GM19025 (cell line): Measurements from ENCODE around the gene COX14.
"Not testable (repeated sequence)": the region's sequence is repeated elsewhere in the genome, so short reads cannot be mapped to it uniquely, and the experiment has no call there.

Source experiments
- ATAC-seq: cut with Tn5 transposase; IDR thresholded peaks from one replicate; pipeline ENCODE4 v1.9.1; 2021; ENCODE audit warnings: mild to moderate bottlenecking, low read depth, moderate library complexity; ENCODE audit not compliant: unreplicated experiment

Gene COX14

DNA sequence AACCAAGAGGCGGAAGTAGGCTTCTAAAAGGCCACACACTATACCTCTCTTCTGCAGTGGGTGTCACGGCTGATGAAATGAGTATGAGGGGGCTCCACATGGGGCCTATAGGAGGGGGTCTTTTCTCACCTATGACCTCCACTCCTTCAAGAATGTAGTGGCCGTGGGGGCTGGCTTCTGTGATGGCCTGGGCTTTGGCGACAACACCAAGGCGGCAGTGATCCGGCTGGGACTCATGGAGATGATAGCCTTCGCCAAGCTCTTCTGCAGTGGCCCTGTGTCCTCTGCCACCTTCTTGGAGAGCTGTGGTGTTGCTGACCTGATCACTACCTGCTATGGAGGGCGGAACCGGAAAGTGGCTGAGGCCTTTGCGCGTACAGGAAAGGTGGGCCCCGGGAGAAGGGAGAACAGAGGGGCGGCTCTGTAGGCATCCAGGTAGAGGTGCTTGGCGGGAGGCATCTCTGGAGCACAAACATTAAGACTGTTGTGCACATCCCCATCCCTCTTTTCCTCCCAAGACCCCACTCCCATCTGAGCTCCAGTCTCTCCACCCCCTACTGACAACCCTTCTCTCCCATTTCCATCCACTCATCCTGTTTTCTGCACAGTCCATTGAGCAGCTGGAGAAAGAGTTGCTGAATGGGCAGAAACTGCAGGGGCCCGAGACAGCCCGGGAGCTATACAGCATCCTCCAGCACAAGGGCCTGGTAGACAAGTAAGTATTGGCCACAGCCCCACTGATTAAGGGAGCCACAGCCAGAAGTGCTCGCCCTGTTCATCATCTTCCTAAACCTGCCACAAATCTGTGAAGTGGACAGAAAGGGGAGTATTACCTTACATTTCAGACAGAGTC is 4.4 kb upstream of the COX14 start:
- no peak for ATAC-seq

DNA sequence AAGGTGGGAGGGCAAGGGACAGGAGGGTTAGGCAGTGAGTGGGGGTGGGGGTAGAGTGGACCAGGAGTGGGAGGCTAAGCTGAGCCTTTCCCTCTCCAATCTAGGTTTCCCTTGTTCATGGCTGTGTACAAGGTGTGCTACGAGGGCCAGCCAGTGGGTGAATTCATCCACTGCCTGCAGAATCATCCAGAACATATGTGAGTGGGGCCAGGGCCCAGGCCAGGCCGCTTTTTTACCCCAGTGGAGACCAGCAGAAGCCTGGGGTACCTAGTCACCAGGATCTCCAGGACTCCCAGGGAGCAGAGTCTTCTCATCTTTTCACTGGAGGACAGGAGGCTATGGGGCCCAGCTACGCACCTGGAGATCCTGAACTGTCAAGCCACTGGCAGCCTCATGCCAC is 2.7 kb upstream of the COX14 start:
- ATAC-seq: no peak

DNA sequence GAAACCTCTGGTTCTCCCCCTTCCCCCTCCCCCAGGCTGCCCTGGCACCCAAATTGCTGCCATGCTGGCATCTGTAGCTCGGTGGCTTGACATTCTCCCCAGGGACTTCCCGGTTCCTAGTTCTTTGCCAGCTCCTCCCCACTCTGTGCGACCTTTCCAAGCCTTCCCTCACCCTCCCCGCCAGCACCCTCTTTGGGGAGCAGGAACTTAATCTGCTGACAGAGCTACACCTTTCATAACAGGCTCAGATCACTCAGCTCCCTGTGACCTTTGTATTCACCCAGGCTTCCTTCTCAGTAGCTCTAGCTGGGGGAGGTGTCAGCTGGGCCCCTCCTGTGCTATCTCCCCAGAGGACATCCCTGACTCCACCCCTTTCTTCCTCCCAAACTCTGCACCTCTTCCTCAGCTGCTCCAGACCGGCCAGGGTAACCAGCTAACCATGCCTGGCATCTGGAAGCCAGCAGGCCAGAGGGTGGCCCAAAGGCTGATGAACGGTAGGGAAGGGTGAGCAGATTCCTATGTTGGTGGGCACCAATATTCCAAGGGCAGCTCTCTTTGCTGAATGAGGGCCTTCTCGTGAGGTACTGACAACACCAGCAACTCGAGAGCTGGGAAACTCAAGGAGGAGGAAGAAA is 1.8 kb upstream of the COX14 start:
- ATAC-seq: no peak

DNA sequence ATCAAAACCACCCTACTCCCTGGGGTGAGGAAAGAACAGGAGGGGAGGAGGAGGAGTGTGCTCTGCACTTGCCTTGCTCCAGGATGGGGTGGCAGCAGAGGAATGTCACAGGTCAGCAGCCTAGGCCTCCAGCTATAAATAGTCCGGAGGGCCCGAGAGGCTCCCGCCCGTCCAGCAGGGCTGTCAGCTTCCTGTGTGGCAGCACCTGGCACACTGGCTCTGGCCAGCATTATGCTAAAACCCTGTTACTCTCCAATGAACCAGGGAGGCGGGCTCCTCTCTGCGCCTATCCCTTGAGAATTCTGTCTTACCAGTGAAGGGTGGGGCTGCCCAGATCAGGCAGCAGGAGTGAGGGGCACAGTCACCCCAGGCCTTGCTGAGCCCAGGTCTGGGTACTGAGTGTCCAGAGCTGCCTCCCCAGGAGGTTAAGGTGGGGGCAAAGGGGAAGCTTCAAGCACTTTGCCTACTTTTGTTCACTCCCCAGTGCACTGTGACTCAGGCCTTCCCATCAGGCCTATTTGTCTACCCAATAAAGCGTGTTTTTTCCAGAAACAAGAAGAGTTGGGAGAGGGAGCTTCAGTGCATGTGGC is 1.2 kb upstream of the COX14 start:
- ATAC-seq: no peak

DNA sequence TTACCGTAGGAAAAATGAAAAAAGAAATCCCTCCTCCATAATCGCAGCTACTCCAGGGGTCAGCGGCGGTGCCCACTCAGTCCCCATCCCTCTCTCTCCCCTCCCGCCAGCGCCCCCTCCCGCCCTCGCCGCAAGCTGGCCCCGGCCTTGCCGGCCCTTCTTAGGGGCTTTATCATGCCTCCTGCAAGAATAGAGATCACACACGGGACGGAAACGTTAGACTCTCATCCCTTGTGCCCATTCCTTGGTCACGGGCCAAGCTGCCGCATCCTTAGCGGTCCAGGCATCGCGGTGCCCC is 692 bp upstream of the COX14 start:
- ATAC-seq: no peak

DNA sequence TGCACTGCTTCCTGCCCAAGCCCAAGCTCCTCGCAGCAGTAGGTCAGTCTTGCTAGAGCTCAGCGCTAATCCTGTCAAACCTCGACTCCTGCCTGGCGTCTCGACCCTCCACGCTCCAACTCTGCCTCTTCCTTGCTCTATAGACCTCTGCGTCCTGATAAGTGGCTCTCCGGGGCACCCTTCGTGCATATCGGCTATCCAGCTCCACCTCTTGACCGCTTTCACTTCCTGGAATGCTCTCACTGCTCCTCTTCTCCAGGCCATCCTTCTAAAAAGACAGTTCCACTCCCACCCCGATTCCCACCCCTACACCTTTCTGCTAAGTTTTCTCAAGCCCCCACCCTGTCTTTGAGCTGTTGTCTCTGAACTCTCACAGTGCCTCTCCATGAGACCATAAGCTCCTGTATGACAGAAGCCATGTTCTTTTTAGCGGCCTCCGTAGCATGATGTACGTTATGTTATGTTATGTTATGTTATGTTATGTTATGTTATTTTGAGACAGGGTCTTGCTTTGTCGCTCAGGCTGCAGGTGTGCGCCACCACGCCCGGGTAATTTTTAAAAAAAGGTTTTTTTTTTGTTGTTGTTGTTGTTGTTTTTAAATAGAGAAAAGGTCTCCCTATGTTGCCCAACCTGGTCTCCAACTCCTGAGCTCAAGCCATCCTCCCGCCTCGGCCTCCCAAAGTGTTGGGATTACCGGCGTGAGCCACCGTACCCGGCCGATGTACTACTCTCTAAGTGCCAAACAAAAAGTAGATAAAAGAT is 601 bp downstream of the COX14 start:
- ATAC-seq: no peak

DNA sequence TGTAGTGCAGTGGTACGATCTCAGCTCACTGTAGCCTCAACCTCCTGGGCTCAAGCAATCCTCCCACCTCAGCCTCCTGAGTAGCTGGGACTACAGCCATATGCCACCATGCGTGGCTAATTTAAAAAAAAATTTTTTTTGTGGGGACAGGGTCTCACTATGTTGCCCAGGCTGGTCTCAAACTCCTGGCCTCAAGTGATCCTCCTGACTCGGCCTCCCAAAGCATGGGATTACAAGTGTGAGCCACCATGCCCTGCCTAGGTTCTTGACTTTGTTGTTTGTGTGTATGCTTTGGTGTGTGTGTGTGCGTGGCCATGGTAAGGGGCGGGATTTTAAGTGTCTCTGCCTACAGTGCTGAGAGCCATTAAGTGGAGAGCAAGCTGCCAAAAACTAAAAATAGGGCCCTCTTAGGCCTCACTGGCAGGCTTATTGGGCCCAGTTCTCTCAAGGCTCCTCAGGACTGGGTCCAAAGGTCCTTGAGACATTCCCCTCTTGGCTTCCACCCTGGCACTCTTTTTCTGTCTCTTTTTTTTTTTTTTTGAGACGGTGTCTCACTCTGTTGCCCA is 5.1 kb downstream of the COX14 start:
- no peak for ATAC-seq

DNA sequence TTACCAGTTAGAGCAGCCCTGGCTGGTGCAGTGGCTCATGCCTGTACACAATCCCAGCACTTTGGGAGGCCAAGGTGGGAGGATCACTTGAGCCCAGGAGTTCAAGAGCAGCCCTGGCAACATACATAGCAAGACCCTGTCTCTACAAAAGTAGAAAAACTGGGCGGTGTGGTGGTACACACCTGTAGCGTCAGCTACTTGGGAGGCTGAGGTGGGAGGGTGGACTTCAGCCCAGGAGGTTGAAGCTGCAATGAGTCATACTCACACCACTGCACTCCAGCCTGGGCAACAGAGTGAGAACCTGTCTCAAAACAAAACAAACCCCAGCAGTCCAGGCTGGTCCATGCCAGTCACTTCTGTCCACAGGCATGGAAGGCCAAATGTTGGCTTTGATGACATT is 7.4 kb downstream of the COX14 start:
- no peak for ATAC-seq

DNA sequence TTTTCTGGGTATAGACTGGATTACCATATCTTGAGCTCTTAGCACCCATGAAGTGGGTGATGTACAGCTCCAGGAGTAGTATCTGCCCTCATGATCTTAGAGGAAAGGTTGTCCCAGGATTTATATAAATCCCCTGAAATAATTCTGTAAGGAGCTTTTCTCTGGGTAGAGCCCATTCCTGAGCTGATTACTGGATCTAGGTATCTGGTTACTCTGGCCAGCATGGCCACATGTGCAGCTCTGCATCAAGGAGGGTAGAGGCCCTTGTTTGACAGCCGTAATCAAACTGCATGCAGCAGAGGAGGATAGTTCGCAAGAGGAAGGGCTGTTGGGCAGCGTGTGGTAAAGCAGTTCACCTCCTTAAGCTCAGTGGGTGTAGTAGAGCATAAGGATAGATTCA is 8.5 kb downstream of the COX14 start:
- no peak for ATAC-seq

DNA sequence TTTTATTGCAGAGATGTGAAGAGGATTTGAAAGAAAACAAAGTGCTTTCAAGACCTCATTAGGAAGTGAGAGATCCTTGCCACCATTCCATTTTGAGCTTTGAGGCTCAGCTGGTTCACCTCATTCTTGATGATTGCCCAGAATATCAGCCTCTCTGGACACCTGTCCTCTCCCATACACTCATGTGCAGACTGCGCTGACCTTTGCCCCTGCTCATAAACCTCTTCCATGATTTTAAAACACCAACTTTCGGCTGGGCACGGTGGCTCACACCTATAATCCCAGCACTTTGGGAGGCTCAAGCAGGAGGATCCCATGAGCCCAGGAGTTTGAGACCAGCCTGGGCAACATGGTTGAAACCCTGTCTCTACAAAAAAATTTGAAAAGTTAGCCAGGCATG is 8.9 kb downstream of the COX14 start:
- no peak for ATAC-seq

DNA sequence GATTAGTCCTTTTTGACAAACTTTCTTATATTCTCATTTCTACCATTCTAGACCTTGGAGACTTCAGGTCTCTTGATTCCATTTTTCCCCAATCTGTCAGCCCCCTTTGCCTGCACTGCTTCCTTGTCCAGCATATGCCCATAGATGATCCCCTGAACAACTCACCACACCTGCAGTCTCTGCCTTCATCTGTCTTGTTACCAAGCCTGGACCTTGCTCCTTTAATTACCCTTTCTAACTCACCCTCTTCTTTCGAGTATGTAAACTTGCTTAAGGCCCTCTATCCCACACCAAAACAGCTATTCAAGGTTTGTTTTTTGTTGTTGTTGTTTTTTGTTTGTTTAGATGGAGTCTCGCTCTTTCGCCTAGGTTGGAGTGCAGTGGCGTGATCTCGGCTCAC is 9.6 kb downstream of the COX14 start:
- ATAC-seq: no peak

DNA sequence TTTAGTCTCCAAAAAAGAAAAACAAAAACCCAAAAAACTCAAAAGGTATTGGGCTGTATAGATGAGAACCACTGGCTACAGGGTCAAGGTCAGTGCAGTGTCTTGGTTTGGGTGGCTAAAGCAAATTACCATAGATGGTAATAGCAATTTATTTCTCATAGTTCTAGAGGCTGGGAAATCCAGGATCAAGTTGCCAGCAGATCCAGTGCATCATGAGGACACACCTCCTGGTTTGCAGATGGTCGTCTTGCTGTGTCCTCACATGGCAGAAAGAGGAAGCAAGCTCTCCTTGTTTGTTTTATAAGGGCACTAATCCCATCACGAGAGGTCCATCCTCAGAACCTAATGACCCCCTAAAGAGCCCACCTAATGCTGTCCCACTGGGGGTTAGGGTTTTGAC is 11.2 kb downstream of the COX14 start:
- no peak for ATAC-seq

DNA sequence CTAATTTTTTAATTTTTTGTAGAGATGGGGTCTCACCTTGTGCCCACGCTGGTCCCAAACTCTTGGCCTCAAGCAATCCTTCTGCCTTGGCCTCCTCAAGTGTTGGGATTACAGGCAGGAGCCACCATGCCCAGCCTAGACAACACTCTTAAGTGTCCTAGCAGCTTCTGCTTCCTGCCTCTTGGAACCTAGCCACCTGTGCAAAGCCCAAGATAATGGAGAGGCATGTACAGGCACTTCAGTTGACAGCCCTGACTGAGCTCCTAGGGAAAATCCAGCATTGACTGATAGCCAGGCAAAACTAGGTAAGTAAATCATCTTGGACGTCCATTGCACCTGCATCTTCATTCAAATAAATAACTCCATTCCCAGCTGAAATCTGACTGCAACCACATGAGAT is 15.5 kb downstream of the COX14 start:
- no peak for ATAC-seq

DNA sequence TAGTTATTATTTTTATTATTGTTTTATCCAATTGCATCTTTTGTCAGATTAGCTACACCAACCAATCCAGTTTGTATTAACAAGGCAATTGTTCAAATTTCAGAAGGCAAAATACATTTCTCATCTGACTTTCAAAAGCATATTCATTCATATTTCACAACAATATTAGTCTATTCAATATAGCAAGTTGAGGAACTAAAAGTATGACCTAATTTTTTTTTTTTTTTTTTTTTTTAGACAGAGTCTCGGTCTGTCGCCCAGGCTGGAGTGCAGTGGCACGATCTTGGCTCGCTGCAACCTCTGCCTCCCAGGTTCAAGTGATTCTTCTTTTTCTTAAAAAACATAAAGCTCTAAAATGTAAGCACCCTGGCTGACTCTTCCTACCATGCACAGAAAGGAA is 17.3 kb downstream of the COX14 start:
- no peak for ATAC-seq

DNA sequence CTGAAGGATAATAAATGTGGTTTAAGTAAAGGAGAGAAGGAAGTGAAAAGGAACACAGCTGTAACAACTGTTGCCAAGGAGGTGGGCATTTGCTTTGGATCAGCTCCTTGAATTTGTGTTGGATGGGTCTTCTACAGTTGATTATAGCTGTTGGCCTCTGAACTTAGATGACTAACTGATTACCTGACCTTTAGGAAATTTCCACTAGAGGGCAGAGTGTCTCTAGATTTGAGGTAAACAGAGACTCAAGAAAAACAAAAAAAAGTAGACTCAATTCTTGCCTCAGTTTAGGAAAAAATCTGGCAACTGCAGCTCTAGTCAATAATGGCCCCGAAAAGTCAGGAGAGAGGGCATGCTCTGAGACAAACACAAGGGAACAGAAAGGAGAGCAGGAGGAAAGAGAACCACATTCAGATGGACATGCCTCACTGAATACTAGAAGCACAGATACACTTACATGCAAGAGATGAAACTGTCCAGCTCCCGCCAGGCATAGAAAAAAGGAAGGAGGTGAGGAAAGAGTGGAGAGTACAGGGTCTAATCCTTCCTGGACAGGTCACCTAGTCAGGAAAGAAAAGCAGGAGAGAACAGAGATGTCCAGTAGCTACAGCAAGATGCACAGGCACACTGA is 20.6 kb downstream of the COX14 start:
- no peak for ATAC-seq

DNA sequence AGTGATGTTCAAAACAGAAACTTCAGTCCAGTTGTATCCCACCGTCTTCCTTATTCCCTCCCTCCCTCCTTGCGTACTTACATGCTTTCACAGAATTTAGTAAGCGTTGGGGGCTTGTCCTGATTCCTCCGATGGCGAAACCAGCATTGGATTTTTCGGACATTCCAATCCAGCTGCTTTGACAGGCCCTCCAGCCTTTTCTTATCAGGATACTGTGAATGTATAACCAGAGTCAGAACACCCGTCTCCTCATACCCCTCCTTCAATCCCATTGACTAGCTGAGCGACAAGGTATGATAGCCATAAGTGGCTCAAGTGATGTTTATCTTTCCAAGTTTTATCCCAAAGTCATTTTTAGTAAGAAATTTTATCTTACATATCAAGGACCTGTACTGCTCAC is 31.0 kb downstream of the COX14 start:
- ATAC-seq: no peak

DNA sequence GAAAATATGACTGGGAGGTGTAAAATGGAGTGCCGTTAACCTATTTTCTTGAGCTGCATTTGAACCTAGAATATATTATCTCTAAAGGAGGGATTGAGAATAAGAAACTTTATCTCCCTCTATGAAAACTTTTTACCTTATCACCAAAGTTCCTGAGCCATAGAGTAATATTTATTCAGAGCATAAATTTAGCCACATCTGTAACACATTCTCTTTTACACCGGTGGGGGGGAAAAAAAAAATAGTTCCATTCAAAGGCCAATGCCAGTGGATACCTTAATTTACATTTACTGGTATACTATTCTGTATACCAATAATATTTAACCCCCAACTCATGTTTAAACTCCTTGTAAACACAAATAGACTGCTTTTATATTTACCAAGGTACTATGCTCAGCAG is 33.4 kb downstream of the COX14 start:
- no peak for ATAC-seq

DNA sequence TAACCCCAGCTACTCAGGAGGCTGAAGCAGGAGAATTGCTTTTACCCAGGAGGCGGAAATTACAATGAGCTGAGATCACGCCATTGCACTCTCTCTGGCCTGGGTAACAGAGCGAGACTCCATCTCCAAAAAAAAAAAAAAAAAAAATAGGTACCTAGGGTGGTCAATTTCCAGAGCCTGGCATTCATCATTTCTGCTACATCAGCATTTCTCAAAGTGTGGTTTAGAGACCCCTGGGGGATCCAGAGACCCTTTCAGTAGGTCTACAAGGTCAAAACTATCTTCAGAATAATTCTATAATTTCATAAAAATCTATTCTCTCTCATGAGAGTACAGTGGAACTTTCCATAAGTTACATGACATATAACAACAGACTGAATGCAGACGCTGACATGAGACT is 35.2 kb downstream of the COX14 start:
- no peak for ATAC-seq

DNA sequence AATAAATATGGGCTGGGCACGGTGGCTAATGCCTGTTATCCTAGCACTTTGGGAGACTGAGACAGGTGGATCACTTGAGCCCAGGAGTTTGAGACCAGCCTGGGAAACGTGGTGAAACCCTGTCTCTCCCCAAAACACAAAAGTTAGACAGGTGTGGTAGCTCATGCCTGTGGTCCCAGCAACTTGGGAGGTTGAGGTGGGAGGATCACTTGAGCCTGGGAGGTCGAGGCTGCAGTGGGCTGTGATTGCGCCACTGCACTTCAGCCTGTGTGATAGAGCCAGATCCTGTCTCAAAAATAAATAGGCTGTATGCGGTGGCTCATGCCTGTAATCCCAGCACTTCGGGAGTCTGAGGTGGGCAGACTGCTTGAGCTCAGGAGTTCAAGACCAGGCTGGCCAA is 36.0 kb downstream of the COX14 start:
- not testable (repeated sequence) for ATAC-seq

DNA sequence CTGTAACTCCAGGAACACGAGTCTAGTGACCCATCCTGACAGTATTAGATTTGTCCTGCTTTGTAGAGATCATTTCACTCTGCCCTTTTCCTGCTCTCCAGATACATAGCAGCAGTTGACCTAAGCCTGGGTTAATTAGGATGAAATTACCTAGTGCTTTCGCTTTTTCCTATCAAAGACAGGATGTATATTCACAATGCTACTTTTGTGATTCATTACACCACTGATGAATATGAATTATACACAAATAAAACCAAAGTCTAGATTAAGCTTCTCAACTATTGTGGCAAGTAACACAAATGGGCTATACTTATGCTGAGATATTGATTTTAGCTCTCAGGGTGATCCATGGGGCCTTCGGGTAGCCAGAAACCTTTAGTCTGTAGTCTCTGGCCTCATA is 37.3 kb downstream of the COX14 start:
- ATAC-seq: no peak
